Testis (tissue), 2 donors: ENCODE results near the gene SKAP2.

Experiments used
- POLR2A ChIP-seq: fragments of 450-650 bp; IDR thresholded peaks from one replicate; pipeline ENCODE4 v1.6.1; 2017; ENCODE audit warnings: antibody characterized with exemption, mild to moderate bottlenecking, moderate library complexity
- TF ChIP-seq, protein P1 (sequence below), 3 experiments: fragments of 450-650 bp in 2 of 3; fragments of 200-600 bp in 1 of 3; sonication (generic) in 1 of 3; IDR thresholded peaks; one replicate each; pipeline ENCODE4 v1.5.1; 2016 to 2019; ENCODE audit warnings: antibody characterized with exemption in 3 of 3, mild to moderate bottlenecking in 2 of 3, moderate library complexity in 1 of 3

GRCh38 chr7:26879671-26880070 lies 15.3 kb upstream of the SKAP2 start:
- TF ChIP-seq, protein P1, sequence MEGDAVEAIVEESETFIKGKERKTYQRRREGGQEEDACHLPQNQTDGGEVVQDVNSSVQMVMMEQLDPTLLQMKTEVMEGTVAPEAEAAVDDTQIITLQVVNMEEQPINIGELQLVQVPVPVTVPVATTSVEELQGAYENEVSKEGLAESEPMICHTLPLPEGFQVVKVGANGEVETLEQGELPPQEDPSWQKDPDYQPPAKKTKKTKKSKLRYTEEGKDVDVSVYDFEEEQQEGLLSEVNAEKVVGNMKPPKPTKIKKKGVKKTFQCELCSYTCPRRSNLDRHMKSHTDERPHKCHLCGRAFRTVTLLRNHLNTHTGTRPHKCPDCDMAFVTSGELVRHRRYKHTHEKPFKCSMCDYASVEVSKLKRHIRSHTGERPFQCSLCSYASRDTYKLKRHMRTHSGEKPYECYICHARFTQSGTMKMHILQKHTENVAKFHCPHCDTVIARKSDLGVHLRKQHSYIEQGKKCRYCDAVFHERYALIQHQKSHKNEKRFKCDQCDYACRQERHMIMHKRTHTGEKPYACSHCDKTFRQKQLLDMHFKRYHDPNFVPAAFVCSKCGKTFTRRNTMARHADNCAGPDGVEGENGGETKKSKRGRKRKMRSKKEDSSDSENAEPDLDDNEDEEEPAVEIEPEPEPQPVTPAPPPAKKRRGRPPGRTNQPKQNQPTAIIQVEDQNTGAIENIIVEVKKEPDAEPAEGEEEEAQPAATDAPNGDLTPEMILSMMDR (IDR thresholded peaks at IDR 0.05): no peak
- no peak for TF ChIP-seq POLR2A
